ENCODE results near the gene PRKAR1B.

The PRKAR1B gene

DNA sequence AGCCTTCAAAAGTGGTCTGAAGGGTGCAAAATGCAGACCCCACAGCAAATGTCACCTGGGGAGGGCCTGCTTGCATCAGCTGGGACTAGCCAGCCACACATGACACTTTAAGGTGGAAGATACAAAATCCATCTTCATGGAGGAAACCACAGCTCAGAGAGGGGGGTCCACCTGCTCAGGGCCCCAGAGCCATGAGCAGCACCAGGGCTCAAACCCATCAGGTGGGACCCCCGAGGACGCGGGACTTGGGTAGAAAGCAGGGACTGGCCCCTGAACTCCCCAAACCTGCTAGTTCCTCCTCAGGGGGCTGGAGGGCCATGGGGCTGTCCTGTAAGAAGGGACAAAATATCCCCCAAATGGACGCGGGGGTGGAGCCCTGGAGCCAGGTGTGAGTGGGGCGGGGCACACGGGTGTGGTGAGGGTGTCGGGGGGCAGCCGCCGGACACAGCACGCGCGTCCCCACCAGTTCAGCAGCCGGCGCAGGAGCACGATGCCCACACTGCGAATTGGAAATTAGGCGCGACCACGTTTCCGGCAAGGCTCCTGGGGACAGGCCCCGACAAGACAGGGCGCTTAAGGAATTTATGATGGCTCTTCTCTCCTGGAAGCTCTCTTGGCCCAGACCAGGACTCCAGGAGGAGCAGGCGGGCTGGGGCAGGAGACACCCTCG, 215.5 kb downstream of the PRKAR1B start:
- no peaks in the 10 kb centered on the region for H3F3A ChIP-seq (ENCODE audit: low read depth)
- no peaks in the 10 kb centered on the region for H3K36me3 ChIP-seq (ENCODE audit: insufficient read depth, low read length)
- no peak overlapping the region for H3K9ac ChIP-seq (ENCODE audit: low read depth, low read length, poor library complexity, severe bottlenecking)
- H4K20me1 ChIP-seq (ENCODE audit: insufficient read depth, low read length, poor library complexity, severe bottlenecking), result no peaks in the 10 kb centered on the region
- no peak overlapping the region for H3K4me3 ChIP-seq (ENCODE audit: low read length, poor library complexity, severe bottlenecking)
- H3K9me2 ChIP-seq (replicated peaks; ENCODE audit: low read depth, low read length), result no peaks in the 10 kb centered on the region
- H3K27me3 ChIP-seq (ENCODE audit: insufficient read depth, low read length, poor library complexity, severe bottlenecking), result no peaks in the 10 kb centered on the region
- no peak overlapping the region for H3K4me2 ChIP-seq (ENCODE audit: low read depth, low read length, poor library complexity, severe bottlenecking)
- no peak for TF ChIP-seq CTCF (conservative IDR thresholded peaks at IDR 0.05; ENCODE audit: low read length)
- no peak for TF ChIP-seq EZH2phosphoT487 (IDR thresholded peaks at IDR 0.05; ENCODE audit: borderline replicate concordance)
- H2AFZ ChIP-seq (ENCODE audit: low read length), result no peak overlapping the region
- no peaks in the 10 kb centered on the region for H3K79me2 ChIP-seq (ENCODE audit: insufficient read depth, low read length)
- H3K4me1 ChIP-seq (ENCODE audit: insufficient read depth, low read length, poor library complexity, severe bottlenecking), result no peaks in the 10 kb centered on the region
- H3K9me3 ChIP-seq (ENCODE audit: insufficient read depth, low read depth, low read length), result no peaks in the 10 kb centered on the region

- TF ChIP-seq EZH2phosphoT487 (IDR thresholded peaks at IDR 0.05; ENCODE audit: borderline replicate concordance) (no peak), CTCF (conservative IDR thresholded peaks at IDR 0.05; ENCODE audit: low read length) (no peak)
- no peaks in the 10 kb centered on the region for H3K36me3 ChIP-seq (ENCODE audit: insufficient read depth, low read length)
- H3K4me3 ChIP-seq (ENCODE audit: low read length, poor library complexity, severe bottlenecking), result no peak overlapping the region
These were observed 216.2 kb downstream of the PRKAR1B start for GRCh38 chr7:510782-511281.

DNA sequence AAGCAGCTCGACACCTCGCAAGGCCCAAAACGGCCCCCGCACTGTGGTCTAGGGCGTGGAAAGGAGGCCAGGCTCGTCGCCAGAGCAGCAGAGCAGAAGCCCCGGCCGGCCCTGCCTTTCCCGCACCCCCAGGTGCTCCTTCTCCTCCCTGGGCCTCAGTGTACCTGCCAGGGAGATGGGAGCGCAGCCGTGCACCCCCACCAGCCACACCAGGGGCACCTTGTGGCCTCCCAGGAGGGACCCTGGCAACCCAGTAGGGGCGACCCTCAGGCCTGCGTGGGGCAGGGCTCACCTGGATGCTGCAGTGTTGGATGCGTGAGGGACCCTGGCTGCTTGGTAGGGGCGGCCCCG, 217.0 kb downstream of the PRKAR1B start:
- TF ChIP-seq EZH2phosphoT487 (IDR thresholded peaks at IDR 0.05; ENCODE audit: borderline replicate concordance) (no peak), CTCF (conservative IDR thresholded peaks at IDR 0.05; ENCODE audit: low read length) (no peak)
- Histone ChIP-seq H3K4me3 (ENCODE audit: low read length, poor library complexity, severe bottlenecking) (no peak overlapping the region), H3K9me3 (ENCODE audit: insufficient read depth, low read depth, low read length) (no peaks in the 10 kb centered on the region), H3K79me2 (ENCODE audit: insufficient read depth, low read length) (no peaks in the 10 kb centered on the region), H3K27me3 (ENCODE audit: insufficient read depth, low read length, poor library complexity, severe bottlenecking) (no peaks in the 10 kb centered on the region), H3K9me2 (replicated peaks; ENCODE audit: low read depth, low read length) (no peaks in the 10 kb centered on the region), H4K20me1 (ENCODE audit: insufficient read depth, low read length, poor library complexity, severe bottlenecking) (no peaks in the 10 kb centered on the region), H2AFZ (ENCODE audit: low read length) (no peak overlapping the region), H3K4me1 (ENCODE audit: insufficient read depth, low read length, poor library complexity, severe bottlenecking) (no peaks in the 10 kb centered on the region), H3F3A (ENCODE audit: low read depth) (no peaks in the 10 kb centered on the region), H3K36me3 (ENCODE audit: insufficient read depth, low read length) (no peaks in the 10 kb centered on the region), H3K9ac (ENCODE audit: low read depth, low read length, poor library complexity, severe bottlenecking) (no peak overlapping the region), H3K4me2 (ENCODE audit: low read depth, low read length, poor library complexity, severe bottlenecking) (no peak overlapping the region)

More at GRCh38 chr7:510782-511281, 216.2 kb downstream of the PRKAR1B start:
- Histone ChIP-seq H3K4me1 (ENCODE audit: insufficient read depth, low read length, poor library complexity, severe bottlenecking) (no peaks in the 10 kb centered on the region), H2AFZ (ENCODE audit: low read length) (no peak overlapping the region), H4K20me1 (ENCODE audit: insufficient read depth, low read length, poor library complexity, severe bottlenecking) (no peaks in the 10 kb centered on the region), H3K9ac (ENCODE audit: low read depth, low read length, poor library complexity, severe bottlenecking) (no peak overlapping the region), H3K9me2 (replicated peaks; ENCODE audit: low read depth, low read length) (no peaks in the 10 kb centered on the region), H3F3A (ENCODE audit: low read depth) (no peaks in the 10 kb centered on the region), H3K4me2 (ENCODE audit: low read depth, low read length, poor library complexity, severe bottlenecking) (no peak overlapping the region), H3K9me3 (ENCODE audit: insufficient read depth, low read depth, low read length) (no peaks in the 10 kb centered on the region), H3K27me3 (ENCODE audit: insufficient read depth, low read length, poor library complexity, severe bottlenecking) (no peaks in the 10 kb centered on the region), H3K79me2 (ENCODE audit: insufficient read depth, low read length) (no peaks in the 10 kb centered on the region)

Measured in Loucy (cell line).